GM12878 (cell line): ENCODE measurements around the gene SAMD15. TPM values are rescaled to one million over a fixed set of nuclear protein-coding genes. Genes with fewer than 3 reads are reported as not detected.

Experiments used
- ATAC-seq: fragments of 200-7000 bp; cut with Tn5 transposase; 3 replicates; pipeline ENCODE4 v1.9.1; 2020; ENCODE audit warnings: mild to moderate bottlenecking, moderate library complexity
- BruUV-seq: library from RNA; stranded (reverse); fragments of 400-500 nt; replicated peaks from 2 replicates; lab custom pipeline; 2021; lab: Mats Ljungman, UMichigan
- CTCF ChIA-PET: fragments of 300-600 bp; sonication (Branson Sonifier 250); formaldehyde crosslinking; extraction: SDS; loops from one replicate; lab custom pipeline; 2021; ENCODE audit warnings: inconsistent platforms; lab: Yijun Ruan, JAX
- POLR2A ChIA-PET: fragments of 350-600 bp; formaldehyde crosslinking; extraction: SDS; loops from one replicate; lab custom pipeline; 2021; ENCODE audit warnings: inconsistent platforms; lab: Charles Lee
- RAD21 ChIA-PET: fragments of 300-600 bp; sonication (Branson Sonifier 250); formaldehyde crosslinking; loops from one replicate; lab custom pipeline; 2023; ENCODE audit warnings: antibody characterized with exemption; ENCODE audit not compliant: unreplicated experiment; lab: Charles Lee
- SMC1A ChIA-PET: fragments of 300-600 bp; sonication (Branson Sonifier 250); formaldehyde crosslinking; loops from one replicate; lab custom pipeline; 2023; ENCODE audit not compliant: unreplicated experiment, uncharacterized antibody; lab: Charles Lee
- DNase-seq: peaks from one replicate; pipeline ENCODE4 v3.0.0-alpha.2; 2011; ENCODE audit warnings: low read depth, low spot score
- FAIRE-seq: peaks from 3 replicates; lab custom pipeline; 2011; peaks lifted over from hg19 to GRCh38; lab: Jason Lieb, UNC
- H2AFZ ChIP-seq: 2 replicates; pipeline ENCODE4 v1.6.0; 2011; ENCODE audit warnings: low read depth, low read length, control low read depth; ENCODE audit not compliant: control insufficient read depth
- H3K27ac ChIP-seq: 2 replicates; pipeline ENCODE4 v1.5.1; 2011; ENCODE audit warnings: control low read depth; ENCODE audit not compliant: control insufficient read depth, insufficient read depth
- H3K27me3 ChIP-seq, 2 experiments: replicated peaks in 1 of 2; 2 replicates each; pipeline versions ENCODE4 v1.6.0 to v1.6.1; 2011; ENCODE audit warnings: low read length in 1 of 2; ENCODE audit not compliant: control insufficient read depth in 2 of 2, insufficient read depth in 2 of 2
- H3K36me3 ChIP-seq, 2 experiments: 2 replicates each; pipeline ENCODE4 v1.5.1; 2011; ENCODE audit warnings: low read length in 1 of 2; ENCODE audit not compliant: control insufficient read depth in 2 of 2, insufficient read depth in 2 of 2
- H3K4me1 ChIP-seq: 2 replicates; pipeline ENCODE4 v1.6.1; 2011; ENCODE audit warnings: mild to moderate bottlenecking, low read length, moderate library complexity, mixed read lengths; ENCODE audit not compliant: control insufficient read depth, insufficient read depth
- H3K4me2 ChIP-seq: 2 replicates; pipeline ENCODE4 v1.6.0; 2011; ENCODE audit warnings: control low read depth; ENCODE audit not compliant: control insufficient read depth, insufficient read depth
- H3K4me3 ChIP-seq: fragments of 200-600 bp; sonication (generic); 2 replicates; pipeline ENCODE4 v1.5.1; 2016
- H3K79me2 ChIP-seq: 2 replicates; pipeline ENCODE4 v1.6.0; 2011; ENCODE audit warnings: low read length; ENCODE audit not compliant: control insufficient read depth, insufficient read depth
- H3K9ac ChIP-seq: 2 replicates; pipeline ENCODE4 v1.8.0; 2011; ENCODE audit warnings: low read length, control low read depth, mixed read lengths; ENCODE audit not compliant: control insufficient read depth, insufficient read depth
- H3K9me3 ChIP-seq: replicated peaks from 3 replicates; pipeline ENCODE4 v1.5.1; 2011; ENCODE audit warnings: mild to moderate bottlenecking, low read length; ENCODE audit not compliant: control insufficient read depth, insufficient read depth
- H4K20me1 ChIP-seq: 2 replicates; pipeline ENCODE4 v1.6.0; 2011; ENCODE audit not compliant: control insufficient read depth, insufficient read depth
- E4F1 ChIP-seq: fragments of 450-650 bp; IDR thresholded peaks from 2 replicates; pipeline ENCODE4 v1.6.1; 2018; ENCODE audit warnings: borderline replicate concordance, mild to moderate bottlenecking; ENCODE audit not compliant: partially characterized antibody
- EED ChIP-seq: sonication (generic); IDR thresholded peaks from 2 replicates; pipeline ENCODE4 v1.6.1; 2016; ENCODE audit warnings: antibody characterized with exemption, low read depth
- EGR1 ChIP-seq, 2 experiments: IDR thresholded peaks; 1 replicate in 1 of 2; 2 replicates in 1 of 2; pipeline ENCODE4 v1.6.1; 2011 to 2012; ENCODE audit warnings: low read depth in 2 of 2, low read length in 2 of 2, borderline replicate concordance in 1 of 2, mild to moderate bottlenecking in 1 of 2, moderate library complexity in 1 of 2
- FOXM1 ChIP-seq: IDR thresholded peaks from 2 replicates; pipeline ENCODE4 v1.6.1; 2012; ENCODE audit warnings: low read depth, mild to moderate bottlenecking, inconsistent platforms, low read length, moderate library complexity
- GATAD2B ChIP-seq: fragments of 450-650 bp; conservative IDR thresholded peaks from 2 replicates; pipeline ENCODE4 v1.6.1; 2017; ENCODE audit warnings: low read depth, mild to moderate bottlenecking, moderate library complexity
- IRF4 ChIP-seq: IDR thresholded peaks from 2 replicates; pipeline ENCODE4 v1.6.1; 2011; ENCODE audit warnings: low read depth, low read length
- KLF5 ChIP-seq: fragments of 450-650 bp; IDR thresholded peaks from 2 replicates; pipeline ENCODE4 v1.6.1; 2014; ENCODE audit warnings: mild to moderate bottlenecking; ENCODE audit not compliant: partially characterized antibody
- POLR2AphosphoS2 ChIP-seq: IDR thresholded peaks from 2 replicates; pipeline ENCODE4 v1.6.1; 2011; ENCODE audit warnings: low read depth, mild to moderate bottlenecking, low read length, improper control_type of control experiment, moderate library complexity
- POU2F2 ChIP-seq: IDR thresholded peaks from 3 replicates; pipeline ENCODE4 v1.6.1; 2011; ENCODE audit warnings: low read depth, mild to moderate bottlenecking, low read length, borderline replicate concordance
- STAT3 ChIP-seq: IDR thresholded peaks from 2 replicates; pipeline ENCODE4 v1.6.1; 2011; ENCODE audit warnings: low read depth, low read length, improper control_type of control experiment
- ZZZ3 ChIP-seq: IDR thresholded peaks from 2 replicates; pipeline ENCODE4 v1.6.1; 2011; ENCODE audit warnings: low read depth; ENCODE audit not compliant: control insufficient read depth, insufficient read length
- WGBS: methylation state at CpG from one replicate; pipeline ENCODE4 v1.1.6; 2016; ENCODE audit warnings: low lambda C conversion rate; ENCODE audit not compliant: insufficient replicate concordance, insufficient coverage; ENCODE audit errors: missing lambda C conversion rate; 5-methylcytosine and 5-hydroxymethylcytosine counted together
- in situ Hi-C: fragments of 300-500 bp; cut with MboI; formaldehyde crosslinking; loops from 9 replicates; pipeline ENCODE4 v1.14.3; 2018; ENCODE audit warnings: mixed read lengths
- intact Hi-C: fragments of 100-400 bp; cut with micrococcal nuclease; formaldehyde crosslinking; loops from one replicate; pipeline ENCODE4 v1.14.2; 2022; ENCODE audit not compliant: unreplicated experiment
- polyA plus RNA-seq, 11 experiments: library from polyadenylated mRNA; depleted of rRNA in 4 of 11; unstranded in 6 of 11; stranded (reverse) in 5 of 11; fragments of >200 nt; fragmentation: Nextera tagmentation in 4 of 11; fragmentation: Illumina TruSeq in 1 of 11; extraction: Ambion mirVana in 4 of 11; extraction: Trizol in 1 of 11; gene quantifications; 1 replicate in 1 of 11; 2 replicates in 10 of 11; pipeline versions ENCODE4 v1.2.1 to v1.2.3, GENCODE V29; 2011 to 2016; ENCODE audit warnings: inconsistent platforms in 2 of 11, missing spikeins in 2 of 11, low read depth in 1 of 11
- total RNA-seq, 4 experiments: library from RNA; depleted of rRNA in 3 of 4; stranded (reverse); fragments of >200 nt in 3 of 4; fragmentation: Illumina TruSeq in 1 of 4; extraction: Trizol in 1 of 4; gene quantifications; 2 replicates each; pipeline versions ENCODE4 v1.2.1 to v1.2.3, GENCODE V29; 2013 to 2021
- TF ChIP-seq, protein P1 (sequence below): fragments of 150-350 bp; IDR thresholded peaks from 2 replicates; pipeline ENCODE4 v1.6.1; 2014; ENCODE audit warnings: mild to moderate bottlenecking, low read depth, low read length

SAMD15 gene
- total and polyA plus RNA-seq, 10 of the 15 experiments (the other 5 are each of a cell fraction or from before 2014, with no cell fraction given), result 0.33 to 2.0 (median 0.97) TPM

DNA sequence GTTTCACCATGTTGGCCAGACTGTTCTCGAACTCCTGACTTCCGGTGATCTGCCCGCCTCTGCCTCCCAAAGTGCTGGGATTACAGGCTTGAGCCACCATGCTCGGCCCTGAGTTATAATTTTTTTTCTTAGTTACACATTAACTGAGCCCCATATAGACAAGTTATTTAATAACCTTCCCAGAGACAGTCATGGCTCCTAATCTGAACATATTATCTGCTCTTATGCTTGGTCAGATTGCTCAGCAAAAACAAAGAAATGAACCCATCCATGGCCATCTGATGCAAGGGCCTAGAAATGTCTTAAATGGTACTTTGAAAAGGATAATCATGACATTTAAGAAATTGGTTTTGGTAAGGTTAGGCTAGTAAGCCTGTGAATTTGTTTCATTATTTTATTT is 13.0 kb downstream of the SAMD15 start (continued):
- TF ChIP-seq EED (no peak), KLF5 (no peak)
- TF ChIP-seq, protein P1, sequence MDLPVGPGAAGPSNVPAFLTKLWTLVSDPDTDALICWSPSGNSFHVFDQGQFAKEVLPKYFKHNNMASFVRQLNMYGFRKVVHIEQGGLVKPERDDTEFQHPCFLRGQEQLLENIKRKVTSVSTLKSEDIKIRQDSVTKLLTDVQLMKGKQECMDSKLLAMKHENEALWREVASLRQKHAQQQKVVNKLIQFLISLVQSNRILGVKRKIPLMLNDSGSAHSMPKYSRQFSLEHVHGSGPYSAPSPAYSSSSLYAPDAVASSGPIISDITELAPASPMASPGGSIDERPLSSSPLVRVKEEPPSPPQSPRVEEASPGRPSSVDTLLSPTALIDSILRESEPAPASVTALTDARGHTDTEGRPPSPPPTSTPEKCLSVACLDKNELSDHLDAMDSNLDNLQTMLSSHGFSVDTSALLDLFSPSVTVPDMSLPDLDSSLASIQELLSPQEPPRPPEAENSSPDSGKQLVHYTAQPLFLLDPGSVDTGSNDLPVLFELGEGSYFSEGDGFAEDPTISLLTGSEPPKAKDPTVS, result no peak

- Histone ChIP-seq H3K4me2 (no peak overlapping the region), H3K4me1 (no peaks in the 10 kb centered on the region), H3K9ac (no peak overlapping the region), H3K9me3 (no peaks in the 10 kb centered on the region), H3K27ac (no peak overlapping the region), H3K36me3 (no peaks in the 10 kb centered on the region), H3K79me2 (no peaks in the 10 kb centered on the region), H2AFZ (no peak overlapping the region), H3K27me3 (no peaks in the 10 kb centered on the region), H3K4me3 (no peak overlapping the region), H4K20me1 (no peaks in the 10 kb centered on the region)
- BruUV-seq, result no TSS peak
- ChIA-PET CTCF (no interaction called here), RAD21 (no interaction called here), SMC1A (no interaction called here), POLR2A (no interaction called here)
- TF ChIP-seq FOXM1 (no peak), IRF4 (no peak), POLR2AphosphoS2 (no peak), ZZZ3 (no peak), E4F1 (no peak), STAT3 (no peak), GATAD2B (no peak), POU2F2 (no peak), EGR1 (IDR thresholded peaks at IDR 0.05; ENCODE audit: borderline replicate concordance in 1 of 2, low read depth in 2 of 2, low read length in 2 of 2) (no peak)
- in situ Hi-C loops, result no loop called here
- 62% methylated on average over 6 of the region's 6 CpGs for WGBS
- ATAC-seq, result no peak
- DNase-seq, result no peak
- intact Hi-C loops, result no loop called here
- no peak for FAIRE-seq
Measured at GRCh38 chr14:77400216-77400615, 23.0 kb downstream of the SAMD15 start.
